GM21360 (cell line): ENCODE measurements around the gene ELOVL6.
"Not testable (repeated sequence)": the region's sequence is repeated elsewhere in the genome, so short reads cannot be mapped to it uniquely, and the experiment has no call there.

Experiments
- ATAC-seq: cut with Tn5 transposase; IDR thresholded peaks from one replicate; pipeline ENCODE4 v1.9.1; 2021; ENCODE audit warnings: mild to moderate bottlenecking, moderate library complexity; ENCODE audit not compliant: unreplicated experiment

The ELOVL6 gene

DNA sequence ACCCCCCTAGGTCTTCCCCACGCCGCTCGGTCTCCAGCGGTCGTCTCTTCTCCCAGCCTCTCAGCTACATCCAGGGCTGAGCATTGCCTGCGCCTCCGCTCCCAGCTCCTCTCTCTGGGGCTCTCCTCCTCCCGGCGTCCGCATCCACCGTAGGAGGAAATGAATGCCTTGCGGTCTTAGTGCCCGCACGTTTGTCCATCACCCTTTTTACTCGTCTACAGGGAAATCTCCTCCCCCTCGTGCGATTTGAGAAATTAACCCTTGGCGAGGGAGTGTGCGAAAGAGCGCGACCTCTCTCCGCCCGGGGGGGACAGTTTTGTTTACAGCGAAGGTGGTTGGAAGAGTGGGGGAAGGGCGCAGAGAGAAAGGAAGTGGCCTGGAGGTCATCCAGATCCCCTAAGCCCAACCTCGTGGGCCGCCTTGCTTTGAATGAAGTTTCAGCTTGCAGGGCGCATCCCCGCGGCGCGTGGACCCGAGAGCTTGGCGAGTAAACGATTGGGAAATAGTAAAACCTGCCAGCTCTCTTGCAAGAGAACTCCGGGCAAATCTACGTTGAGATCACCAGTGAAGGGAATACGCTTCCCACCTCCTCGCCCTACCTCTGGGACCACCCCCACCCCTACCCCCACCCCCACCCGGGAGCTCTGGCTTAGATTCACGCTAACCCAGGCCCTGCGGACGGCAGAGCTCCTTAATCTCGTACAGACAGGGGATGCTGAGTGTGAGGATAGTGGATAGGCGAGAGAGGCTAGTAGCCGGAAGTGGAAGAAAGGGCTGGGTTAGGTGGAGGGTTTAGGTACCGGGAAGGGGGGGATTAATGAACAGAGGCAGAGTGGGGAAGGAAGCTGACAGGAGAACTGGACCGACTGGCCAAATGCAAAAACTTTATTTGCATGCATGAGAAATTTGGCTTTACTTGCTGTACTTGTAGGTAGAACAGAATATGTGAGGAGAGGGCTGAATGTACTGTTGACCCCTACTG, at the start of gene ELOVL6:
TSS of gene ELOVL6 (minus strand) at position 181 of the 982 bp plus-strand sequence. CDS start 280 bp downstream, outside the sequence.
- no peak for ATAC-seq

DNA sequence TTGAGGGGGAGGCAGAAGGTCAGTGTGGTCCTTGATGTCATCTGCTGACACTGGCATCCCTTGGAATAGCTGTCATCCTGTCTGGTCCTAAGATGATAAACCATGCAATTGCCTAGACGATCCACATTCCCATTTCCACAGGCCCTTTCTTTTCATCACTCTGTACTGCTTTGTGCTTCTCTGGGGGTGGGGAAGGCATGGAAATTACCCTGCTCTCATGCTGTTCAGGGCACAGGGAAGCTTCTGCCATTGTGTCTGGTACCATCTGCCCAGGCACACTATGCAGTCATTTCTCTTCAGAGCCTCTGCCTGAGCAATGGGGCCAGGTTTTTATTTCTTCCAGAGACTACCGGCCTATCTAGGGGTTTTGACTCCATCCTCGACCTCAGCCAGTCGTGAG, 49.7 kb upstream of the ELOVL6 start:
- no peak for ATAC-seq

- ATAC-seq: no peak
Measured at GRCh38 chr4:110247591-110247990, 49.2 kb upstream of the ELOVL6 start.

DNA sequence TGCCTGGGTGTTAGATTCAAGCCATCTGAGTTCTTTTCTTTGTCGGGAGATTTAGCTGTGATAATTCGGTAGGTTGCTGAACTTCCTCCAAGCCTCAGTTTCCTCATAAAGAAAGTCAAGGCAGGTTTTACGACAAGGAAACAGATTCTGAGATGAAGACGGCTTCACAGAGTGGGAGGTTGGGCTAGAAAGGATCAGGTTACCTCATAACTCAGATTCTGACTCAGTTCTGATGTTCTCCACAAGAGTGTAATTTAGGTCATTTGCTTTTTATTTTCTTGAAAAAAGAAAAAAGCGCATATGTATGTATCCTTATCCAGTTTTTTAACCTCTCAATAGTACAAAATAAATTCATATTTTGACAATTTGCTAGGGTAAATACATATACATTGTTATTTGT, 47.2 kb upstream of the ELOVL6 start:
- no peak for ATAC-seq

DNA sequence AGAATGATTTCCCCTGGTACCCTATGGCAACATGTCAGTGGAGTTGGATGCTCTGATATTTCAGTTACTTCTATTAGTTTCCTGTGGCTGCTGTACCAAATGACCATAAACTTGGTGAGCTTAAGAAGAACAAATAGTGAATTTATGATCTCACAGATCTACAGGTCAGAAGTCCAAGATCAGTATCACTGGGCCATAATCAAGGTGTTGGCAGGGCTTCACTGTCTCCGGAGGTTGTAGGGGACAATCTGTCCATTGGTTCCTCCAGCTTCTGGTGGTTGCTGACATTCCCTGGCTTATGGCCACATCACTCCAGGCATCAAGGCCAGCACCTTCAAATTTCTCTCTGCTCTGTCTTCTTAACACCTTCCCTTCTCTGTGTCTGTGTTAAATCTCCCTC, 37.9 kb upstream of the ELOVL6 start:
- no peak for ATAC-seq

DNA sequence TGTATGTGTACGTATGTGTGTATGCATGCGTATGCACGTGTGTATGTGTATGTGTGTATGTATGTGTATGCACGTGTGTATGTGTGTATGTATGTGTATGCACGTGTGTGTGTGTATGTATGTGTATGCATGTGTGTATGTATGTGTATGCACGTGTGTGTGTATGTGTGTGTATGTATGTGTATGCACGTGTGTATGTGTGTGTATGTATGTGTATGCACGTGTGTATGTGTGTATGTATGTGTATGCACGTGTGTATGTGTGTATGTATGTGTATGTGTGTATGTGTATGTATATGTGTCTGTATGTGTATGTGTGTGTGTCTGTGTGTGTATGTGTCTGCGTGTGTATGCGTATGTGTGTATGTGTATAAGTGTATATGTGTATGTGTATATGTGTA, 35.2 kb upstream of the ELOVL6 start:
- not testable (repeated sequence) for ATAC-seq

DNA sequence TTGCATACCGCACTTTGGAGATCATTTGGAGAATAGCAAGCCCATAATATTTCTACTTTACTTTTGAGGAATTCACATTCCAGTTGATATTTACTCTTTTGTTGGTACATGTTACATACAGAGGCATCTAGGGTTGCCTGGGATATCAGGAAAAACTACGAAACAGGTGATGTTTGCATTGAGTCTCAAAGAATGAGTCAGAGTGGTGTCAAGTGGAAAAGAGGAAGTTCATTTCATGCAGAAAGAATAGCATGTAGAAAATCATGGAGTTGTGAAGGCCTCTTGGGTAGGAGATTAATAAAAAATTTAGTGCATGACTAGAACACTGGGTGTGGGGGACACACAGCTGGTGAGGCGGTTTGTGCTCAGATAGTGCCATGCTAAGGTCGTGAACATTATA, 33.5 kb upstream of the ELOVL6 start:
- peak; percentile 84 for ATAC-seq

DNA sequence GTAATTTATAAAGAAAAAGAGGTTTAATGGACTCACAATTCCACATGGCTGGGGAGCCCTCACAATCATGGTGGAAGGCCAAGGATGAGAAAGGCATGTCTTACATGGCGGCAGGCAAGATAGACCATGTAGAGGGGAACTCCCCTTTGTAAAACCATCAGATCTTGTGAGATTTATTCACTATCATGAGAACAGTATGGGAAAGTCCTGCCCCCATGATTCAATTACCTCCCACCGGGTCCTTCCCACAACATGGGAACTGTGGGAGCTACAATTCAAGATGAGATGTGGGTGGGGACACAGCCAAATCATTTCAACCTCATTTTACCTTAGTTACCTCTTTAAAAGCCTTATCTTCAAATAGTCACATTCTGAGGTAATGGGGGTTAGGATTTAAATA, 30.9 kb upstream of the ELOVL6 start:
- ATAC-seq: no peak

- ATAC-seq: no peak
Measured at GRCh38 chr4:110224812-110225211, 26.4 kb upstream of the ELOVL6 start.

DNA sequence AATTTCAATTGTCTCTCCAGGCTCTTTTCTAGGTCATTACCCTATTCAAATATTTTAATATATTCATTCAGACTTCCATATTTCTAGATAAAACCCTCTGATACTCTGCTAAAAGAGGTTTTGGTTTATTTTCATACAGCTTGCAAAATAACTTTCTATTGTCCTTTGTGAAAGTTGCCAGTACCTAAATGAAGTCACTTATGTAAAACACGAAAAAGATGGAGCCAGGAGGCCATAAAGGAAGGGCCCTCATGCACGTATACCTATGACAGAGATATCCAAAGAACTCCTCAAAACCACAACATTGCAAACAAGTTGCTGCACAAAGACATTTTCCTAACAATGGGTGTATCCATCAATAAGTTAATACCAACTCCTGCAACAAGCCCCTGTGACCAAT, 25.7 kb upstream of the ELOVL6 start:
- ATAC-seq: peak; percentile 65

- not testable (repeated sequence) for ATAC-seq
Measured at GRCh38 chr4:110218935-110219334, 20.5 kb upstream of the ELOVL6 start.

GRCh38 chr4:110217181-110217580, 18.8 kb upstream of the ELOVL6 start:
- not testable (repeated sequence) for ATAC-seq

- no peak for ATAC-seq
Measured at GRCh38 chr4:110216129-110216528, 17.7 kb upstream of the ELOVL6 start.

- no peak for ATAC-seq
Measured at GRCh38 chr4:110211770-110212061, 13.3 kb upstream of the ELOVL6 start.

- ATAC-seq: no peak
Measured at GRCh38 chr4:110211007-110211769, 12.8 kb upstream of the ELOVL6 start.

GRCh38 chr4:110208419-110208818, 10.0 kb upstream of the ELOVL6 start:
- no peak for ATAC-seq

DNA sequence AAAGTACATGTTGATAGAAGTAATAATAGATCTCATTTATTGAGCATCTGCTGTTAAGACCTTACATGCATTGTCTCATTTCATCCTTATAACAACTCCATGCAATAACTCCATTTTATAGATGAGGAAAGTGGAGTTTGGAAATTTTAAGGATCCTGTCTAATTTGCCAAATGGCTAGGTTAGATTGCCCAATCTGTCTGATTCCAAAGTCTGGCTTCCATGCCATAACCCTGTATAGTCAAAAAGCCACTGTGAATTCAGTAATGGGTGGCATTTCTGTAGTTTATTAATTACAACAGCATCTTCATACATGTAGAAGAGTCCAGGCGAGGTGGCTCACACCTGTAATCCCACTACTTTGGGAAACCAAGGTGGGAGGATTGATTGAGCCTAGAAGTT, 8.8 kb upstream of the ELOVL6 start:
- no peak for ATAC-seq

DNA sequence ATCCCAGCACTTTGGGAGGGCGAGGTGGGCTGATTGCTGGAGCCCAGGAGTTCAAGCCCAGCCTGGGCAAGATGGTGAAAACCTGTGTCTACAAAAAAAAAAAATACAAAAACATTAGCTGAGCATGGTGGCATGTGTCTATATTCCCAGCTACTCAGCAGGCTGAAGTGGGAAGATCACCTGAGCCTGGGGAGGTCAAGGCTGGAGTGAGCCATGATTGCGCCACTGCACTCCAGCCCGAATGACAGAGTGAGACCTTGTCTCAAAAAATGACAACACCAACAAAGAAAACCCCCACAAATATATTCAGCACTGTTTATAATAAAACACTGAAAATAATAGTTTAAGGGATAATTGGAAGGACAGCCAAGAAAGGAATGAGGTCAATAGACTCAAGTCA, 3.6 kb upstream of the ELOVL6 start:
- no peak for ATAC-seq

GRCh38 chr4:110201502-110201901, 3.1 kb upstream of the ELOVL6 start:
- ATAC-seq: no peak

GRCh38 chr4:110200689-110201088, 2.3 kb upstream of the ELOVL6 start:
- no peak for ATAC-seq

DNA sequence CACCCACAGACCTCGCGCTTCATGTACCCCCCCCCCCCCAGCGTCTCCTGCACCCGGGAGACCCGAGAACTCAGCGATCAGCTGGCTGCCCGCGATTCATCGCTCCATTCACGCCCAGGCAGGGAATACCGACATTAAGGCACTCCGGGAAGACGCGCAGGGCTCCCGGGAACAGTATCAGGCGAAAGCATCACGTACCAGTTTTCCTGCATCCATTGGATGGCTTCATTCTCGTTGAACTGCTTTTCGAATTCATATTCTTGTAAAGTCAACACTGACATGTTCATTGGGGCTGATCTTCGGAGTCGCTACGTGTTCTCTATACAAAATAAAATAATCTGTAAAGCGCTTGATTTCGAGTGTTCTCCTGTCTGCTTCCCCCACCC, 373 bp downstream of the ELOVL6 start:
- no peak for ATAC-seq

DNA sequence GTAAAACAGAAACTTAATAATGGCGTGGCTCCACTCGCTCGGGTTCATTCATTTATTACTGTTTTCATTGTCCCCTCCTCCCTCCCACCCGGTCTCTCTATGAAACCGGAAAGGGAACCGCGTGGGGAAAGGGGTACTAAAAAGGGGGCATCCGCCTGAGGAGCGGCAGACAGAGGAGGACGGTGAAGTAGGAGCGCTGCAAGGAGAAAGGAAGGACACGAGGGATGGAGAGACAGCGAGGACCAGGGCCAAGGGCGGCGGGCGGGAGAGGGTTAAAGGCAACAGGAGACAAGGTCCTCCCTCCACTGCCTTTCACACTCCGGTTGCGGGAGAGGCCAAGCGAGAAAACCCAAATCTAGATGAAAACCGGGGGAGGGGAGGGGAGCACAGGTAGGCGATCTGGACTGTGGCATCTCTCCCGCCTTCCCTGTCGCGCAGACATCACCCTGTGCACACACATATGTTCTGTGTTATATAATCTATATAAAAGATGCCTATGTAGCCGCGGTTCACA, 829 bp downstream of the ELOVL6 start:
- ATAC-seq: no peak
